UCSD-AML1 (cell line): ENCODE results near the gene GRK5.

Experiments used
- DNase-seq: peaks from one replicate; lab custom pipeline; 2025; ENCODE audit not compliant: unreplicated experiment; lab: John Stamatoyannopoulos, UW

The GRK5 gene

GRCh38 chr10:119374236-119374635, 166.9 kb downstream of the GRK5 start:
- no peak for DNase-seq

DNA sequence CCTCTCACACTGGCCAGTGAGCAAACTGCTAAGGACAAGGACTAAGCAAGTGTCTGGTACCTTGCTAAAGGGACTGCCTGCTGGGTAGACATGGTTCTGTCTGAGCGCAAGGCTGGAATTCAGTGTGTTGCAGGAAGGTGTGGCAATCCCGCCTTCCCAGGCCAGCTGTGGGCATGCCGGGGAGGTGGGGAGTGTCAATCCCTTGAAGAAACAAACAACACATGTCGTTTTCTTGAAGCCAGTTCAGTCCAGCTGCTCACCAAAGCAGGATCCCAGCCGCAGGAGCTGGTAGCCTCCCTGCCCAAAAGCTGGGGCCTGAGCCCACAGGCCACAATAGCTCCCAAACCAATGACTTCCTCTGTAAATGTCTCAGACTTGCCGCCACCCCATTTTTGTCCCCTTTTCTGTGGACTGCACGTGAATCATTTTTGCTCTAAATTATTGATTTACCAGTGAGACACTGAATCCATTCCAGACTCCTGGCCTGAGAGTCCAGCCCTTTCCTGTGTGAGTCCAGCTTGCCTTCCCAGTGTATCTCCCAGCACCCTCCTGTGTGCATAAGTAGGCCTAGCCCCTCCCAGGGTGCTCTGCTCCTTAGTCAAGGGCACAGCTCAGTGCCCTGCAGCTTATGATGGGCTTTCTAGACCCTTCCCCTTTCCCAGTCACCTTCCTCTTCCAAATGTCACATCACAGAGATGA, 168.4 kb downstream of the GRK5 start:
- no peak for DNase-seq

DNA sequence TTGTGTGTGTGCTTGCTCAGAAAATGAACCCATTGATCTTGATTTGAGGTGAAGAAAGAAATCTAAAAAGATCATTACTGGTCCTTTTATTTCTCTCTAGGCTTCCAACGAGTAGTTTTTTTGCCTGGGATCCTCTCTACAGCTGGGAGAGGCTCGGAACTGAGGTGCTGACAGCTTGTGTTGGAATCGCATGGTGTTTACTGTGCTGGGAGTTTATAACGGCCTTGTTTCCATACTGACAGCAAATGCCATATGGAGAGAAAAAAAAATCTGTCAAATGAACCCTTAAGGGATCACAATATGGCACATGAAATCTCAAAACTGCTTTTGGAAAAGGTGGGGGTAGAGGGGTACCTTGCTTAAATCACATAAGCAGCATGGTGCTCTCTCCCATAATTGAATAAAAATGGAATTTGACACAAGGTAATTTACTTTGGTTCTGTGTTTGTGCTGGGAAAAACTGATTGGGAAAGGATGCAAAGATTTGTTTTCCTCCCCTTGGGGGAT, 170.1 kb downstream of the GRK5 start:
- DNase-seq: no peak

- no peak for DNase-seq
Measured at GRCh38 chr10:119377958-119378736, 170.8 kb downstream of the GRK5 start.

GRCh38 chr10:119378737-119379067, 171.3 kb downstream of the GRK5 start:
- DNase-seq: no peak

- no peak for DNase-seq
Measured at GRCh38 chr10:119379466-119380071, 172.2 kb downstream of the GRK5 start.

DNA sequence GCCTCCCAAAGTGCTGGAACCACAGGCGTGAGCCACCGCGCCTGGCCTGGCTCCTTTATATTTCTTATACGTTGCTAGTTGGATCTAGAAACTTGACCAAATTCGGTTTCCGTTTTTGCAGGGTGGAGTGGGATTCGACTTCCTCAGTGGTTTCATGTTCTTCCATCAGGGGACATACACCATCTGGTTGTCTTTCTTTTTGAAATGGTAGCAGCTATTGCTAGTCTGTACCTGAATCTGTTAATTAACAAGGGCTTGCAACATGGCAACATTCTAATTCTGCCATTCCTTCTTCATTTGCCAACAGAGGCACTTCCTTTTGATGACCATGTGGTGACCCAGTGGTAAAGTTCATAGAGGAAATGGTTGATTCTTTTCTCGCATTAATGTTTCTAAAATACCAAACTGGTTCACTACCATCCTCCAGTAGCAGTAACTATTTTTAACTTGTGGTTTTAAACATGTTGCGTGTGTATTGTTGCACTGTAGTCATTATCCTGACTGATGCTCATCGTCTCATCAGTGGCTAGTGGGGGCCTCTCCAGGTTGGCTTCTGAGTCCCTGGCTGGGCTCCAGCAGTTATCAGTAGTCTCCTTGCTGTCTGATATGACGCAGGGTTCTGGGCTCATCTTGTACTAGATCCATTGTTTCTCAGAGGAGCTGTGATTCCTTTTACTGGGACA, 175.9 kb downstream of the GRK5 start:
- no peak for DNase-seq

DNA sequence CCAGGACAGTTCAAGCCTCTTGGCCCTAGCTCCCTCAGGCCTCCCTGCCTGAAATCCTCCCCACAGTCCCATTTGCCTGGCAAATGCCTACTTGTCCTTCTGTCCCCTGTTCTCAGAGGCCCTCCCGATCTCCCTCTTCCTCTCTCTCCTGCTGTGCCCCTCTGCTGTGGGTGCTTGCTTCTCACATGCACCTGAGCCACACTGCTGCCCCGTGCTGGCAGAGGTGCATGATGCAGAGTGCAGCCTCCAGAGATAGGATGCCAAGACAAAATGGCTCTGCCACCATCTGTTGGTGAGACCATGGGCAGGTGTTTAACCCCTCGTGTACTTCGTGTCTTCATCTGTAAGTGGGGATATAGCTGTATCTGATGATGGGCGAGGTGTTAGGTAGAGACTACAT, 176.8 kb downstream of the GRK5 start:
- DNase-seq: no peak

- no peak for DNase-seq
Measured at GRCh38 chr10:119386666-119387065, 179.3 kb downstream of the GRK5 start.

DNA sequence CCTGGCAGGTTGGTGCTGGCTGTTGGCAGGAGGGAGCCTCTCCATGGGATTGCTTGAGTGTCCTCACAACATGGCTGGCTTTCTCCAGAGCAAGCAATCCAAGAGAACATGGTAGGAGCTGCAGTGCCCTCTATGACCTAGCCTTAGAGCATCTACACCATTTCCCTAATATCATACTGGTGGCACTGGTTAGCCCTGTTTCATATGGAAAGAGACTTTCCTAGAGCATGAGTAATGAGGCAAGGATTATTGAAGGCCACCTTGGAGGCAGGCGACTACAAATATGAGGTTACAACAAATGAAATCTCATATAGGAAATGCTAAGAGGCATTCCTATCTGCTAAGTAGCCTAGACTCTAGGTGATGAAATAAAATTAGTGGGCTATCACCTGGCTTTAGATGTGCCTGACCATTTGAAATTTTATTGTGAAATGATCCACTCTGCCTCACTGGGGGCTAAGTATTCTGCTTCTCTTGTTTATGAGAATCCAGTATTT, 181.5 kb downstream of the GRK5 start:
- DNase-seq: no peak

DNA sequence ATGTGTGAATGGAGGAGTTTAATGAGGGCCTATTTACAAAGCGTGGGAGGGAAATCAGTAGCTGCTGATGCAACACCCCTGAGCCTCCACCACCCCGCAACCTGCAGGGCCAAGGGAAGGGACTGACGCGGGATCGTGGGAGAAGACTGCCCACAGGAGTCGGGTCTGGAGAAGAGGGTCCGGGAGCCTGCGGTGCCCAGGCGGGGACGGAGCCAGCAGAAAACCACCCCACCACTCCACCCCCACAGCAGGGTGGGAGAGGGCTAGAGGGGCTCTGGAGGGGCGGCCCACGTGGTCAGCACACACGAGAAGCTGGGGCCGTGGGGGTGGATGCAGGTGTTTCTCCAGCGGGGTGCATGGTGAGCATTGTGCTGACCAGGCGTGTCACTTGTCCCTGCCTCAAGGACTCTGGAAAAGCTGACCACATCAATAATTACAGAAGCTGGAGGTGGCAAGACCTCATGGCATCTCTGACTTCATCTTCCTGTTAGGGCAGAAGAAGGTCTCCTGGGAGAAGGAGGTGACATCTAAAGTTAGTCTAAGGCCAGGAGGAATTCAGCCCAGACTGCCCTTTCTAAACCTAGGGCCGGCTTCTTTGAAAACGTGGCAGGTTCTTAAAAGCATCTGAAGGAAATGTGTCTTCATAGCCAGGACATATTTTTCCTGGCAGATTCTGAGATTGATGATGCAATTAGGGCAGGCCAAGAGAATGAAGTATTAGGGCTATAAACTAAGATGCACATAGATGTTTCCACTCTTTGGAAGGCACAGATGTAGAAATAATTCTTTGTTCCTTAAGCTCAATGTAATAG, 184.3 kb downstream of the GRK5 start:
- no peak for DNase-seq

DNA sequence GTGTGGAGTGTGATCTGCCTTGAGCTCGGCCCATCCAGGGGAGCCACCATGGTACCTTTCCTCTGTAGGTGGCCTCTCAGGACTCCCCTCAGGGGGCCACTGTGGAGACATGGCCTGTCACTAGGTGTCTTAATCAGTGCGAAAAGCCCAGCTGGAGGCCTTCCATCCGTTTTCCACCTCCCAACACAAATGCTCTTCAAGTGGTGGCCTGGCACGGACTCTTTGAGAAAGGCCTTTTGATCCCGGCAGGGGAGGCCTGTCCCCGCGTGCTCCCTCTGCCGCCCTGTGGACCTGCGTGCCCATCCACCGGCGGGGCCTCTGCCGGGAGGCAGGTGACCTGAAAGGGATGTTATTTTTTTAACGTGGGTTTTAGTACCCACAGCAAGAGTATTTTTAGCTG, 185.6 kb downstream of the GRK5 start:
- no peak for DNase-seq

GRCh38 chr10:119393421-119393820, 186.1 kb downstream of the GRK5 start:
- no peak for DNase-seq

DNA sequence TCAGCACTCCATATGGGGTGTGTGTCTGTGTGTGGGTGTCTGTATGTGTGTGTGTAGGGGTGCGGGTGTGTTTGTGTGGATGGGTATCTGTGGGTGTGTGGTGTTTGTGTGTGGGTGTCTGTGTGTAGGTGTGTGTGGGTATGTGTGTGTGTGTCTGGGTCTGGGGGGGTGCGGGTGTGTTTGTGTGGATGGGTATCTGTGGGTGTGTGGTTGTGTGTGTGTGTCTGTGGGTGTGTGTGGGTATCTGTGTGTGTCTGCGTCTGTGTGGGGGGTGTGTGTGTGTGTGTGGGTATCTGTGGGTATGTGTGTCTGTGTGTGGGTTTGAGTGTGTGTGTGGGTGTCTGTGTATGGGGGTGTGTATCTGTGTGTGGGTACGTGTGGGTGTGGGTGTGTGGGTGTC, 186.5 kb downstream of the GRK5 start:
- DNase-seq: no peak

DNA sequence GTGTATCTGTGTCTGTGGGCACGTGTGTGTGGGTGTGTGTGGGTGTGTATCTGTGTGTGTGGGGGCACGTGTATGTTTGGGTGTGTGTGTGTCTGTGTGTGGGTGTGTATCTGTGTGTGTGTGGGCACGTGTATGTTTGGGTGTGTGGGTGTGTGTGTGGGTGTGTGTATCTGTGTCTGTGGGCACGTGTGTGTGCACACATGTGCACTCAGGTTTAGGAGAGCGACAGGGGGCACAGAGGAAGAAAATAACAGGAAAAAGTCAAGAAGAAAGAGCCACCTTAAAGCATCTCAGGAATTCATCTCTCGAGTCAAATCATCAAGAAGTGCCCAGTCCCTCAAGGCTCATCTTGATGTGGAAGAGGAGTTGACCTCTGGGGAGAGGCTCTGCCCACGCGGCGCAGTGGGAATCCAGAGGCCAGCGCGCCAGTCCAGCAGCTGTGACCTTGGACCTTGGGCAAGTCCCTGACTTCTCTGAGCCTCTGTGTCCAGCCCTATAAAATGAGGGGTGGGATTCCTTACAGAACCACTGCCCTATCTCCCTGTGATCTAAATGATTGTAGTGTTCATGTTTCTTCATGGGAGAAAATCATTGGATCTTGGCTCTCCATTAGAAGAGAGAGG, 187.4 kb downstream of the GRK5 start:
- DNase-seq: no peak

DNA sequence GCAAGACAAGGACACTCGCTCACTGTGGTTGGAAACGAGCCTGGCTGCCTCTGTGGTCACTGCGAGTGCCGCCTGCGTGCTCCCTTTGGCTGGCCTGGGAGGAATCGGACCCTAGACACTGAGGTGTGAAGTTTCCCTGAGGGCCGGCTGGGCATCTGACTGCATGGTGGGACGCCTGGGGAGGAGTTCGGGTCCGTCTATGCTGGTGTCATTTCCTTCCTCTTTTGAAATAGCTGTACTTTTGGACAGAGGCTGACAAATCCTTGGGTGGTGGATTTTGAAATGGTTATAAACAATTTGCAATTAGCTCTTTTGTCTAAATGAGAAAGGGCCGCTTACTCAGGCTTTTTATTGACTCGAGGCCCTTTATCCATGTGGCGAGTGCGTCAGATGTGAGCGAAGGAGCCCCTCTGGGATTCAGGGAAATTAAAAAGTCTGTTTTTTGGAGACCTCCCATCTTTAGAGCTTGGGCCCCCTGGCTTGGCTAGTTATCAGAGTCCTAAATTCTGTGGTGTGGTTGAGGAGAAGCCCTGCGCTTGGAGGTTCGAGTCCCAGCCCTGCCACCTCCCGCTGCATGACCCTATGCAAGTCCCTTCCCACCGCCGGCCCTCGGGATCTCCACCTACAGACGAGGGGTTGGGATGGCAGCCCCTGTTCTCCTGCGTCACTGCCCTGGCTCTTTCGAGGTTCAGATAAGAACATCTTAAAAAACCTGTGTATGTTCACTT, 188.1 kb downstream of the GRK5 start:
- DNase-seq: peak; percentile 48

- no peak for DNase-seq
Measured at GRCh38 chr10:119396008-119396708, 188.8 kb downstream of the GRK5 start.

DNA sequence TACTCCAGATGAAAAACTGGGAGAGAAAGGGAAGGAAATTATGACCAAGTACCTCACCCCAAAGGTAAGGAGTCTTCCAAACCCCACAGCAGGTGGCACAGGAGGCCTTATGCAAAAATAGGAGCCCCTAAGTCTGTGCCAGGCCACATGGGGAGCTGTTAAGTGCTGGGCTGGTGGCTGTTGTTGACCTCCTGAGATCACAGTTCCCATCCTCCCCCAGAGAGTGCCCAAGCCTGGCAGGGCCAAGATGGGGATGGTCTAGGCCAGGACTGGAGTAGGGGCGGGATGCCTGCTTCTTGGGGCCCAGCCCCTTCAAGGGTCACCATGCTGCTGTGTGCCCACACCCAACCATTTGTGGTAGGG, 189.3 kb downstream of the GRK5 start:
- DNase-seq: no peak

DNA sequence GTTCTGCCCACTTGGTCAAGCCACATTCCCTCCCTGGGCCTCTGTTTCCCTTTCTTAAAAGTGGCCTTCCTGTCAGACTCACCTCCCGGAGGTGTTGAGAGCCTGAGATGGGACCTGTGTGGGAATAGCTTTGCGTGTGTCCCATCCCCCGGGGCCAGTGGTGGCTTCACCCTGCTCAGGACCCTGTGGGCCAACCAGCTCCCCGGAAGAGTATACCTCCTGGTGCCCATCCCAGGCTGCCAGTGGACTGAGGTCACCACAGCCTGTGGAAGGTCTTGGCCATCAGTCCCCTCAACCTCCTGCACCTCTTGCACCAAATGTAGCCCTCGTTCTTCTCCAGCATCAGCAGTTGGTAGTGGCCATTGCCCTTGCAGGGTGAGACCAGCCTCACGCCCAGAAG, 190.0 kb downstream of the GRK5 start:
- DNase-seq: no peak
